Neural progenitor cell (in vitro differentiated cells): ENCODE results near the gene CYLD.

Experiments used
- EZH2 ChIP-seq: fragments of 200-600 bp; sonication (generic); IDR thresholded peaks from 2 replicates; pipeline ENCODE4 v1.6.1; 2017; ENCODE audit warnings: antibody characterized with exemption, mild to moderate bottlenecking, moderate library complexity
- TF ChIP-seq, protein P1 (sequence below): fragments of 200-600 bp; sonication (generic); IDR thresholded peaks from 2 replicates; pipeline ENCODE4 v1.5.1; 2017; ENCODE audit warnings: antibody characterized with exemption, mild to moderate bottlenecking

DNA sequence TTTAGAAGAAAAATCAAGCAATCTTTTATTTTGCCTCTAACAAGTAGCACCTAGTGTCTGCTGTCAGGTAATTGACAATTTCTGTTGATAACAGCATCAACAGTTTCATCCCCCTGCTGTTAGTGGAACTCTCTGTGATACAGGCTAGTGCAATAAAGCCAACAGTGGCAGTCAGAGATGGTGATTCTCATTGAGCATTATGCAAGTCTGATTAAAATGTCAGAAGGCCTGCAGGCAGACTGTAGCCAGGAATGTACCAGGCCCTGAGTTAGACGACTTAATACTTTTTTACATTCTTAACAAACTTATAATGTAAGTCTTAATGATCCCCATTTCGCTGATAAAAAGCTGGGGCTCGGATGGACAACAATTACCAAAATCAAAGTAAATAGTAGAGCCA lies 14.6 kb downstream of the CYLD start:
- TF ChIP-seq, protein P1, sequence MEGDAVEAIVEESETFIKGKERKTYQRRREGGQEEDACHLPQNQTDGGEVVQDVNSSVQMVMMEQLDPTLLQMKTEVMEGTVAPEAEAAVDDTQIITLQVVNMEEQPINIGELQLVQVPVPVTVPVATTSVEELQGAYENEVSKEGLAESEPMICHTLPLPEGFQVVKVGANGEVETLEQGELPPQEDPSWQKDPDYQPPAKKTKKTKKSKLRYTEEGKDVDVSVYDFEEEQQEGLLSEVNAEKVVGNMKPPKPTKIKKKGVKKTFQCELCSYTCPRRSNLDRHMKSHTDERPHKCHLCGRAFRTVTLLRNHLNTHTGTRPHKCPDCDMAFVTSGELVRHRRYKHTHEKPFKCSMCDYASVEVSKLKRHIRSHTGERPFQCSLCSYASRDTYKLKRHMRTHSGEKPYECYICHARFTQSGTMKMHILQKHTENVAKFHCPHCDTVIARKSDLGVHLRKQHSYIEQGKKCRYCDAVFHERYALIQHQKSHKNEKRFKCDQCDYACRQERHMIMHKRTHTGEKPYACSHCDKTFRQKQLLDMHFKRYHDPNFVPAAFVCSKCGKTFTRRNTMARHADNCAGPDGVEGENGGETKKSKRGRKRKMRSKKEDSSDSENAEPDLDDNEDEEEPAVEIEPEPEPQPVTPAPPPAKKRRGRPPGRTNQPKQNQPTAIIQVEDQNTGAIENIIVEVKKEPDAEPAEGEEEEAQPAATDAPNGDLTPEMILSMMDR, result no peak
- no peak for TF ChIP-seq EZH2
